Measurements from ENCODE around the gene DIP2C.

DIP2C gene

DNA sequence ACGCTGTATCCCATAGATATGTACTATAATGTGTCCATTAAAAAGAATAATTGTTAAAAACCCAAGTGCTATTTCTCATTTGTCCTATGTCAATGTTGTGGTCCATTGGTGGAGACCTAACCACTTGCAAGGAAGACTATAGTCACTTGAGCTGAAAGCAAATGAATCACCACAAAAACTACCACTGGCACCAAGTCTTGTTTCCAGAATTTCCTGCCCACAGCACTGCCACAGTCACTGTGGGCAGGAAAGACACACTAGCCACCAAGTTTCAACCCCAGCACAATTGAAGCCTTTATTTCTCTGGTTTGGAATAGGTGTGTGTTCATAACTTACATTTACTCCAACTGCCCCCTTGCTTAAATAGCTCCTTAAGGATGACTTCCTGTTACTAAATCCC lies 12.4 kb downstream of the DIP2C start:
- DNase-seq = no peak

DNA sequence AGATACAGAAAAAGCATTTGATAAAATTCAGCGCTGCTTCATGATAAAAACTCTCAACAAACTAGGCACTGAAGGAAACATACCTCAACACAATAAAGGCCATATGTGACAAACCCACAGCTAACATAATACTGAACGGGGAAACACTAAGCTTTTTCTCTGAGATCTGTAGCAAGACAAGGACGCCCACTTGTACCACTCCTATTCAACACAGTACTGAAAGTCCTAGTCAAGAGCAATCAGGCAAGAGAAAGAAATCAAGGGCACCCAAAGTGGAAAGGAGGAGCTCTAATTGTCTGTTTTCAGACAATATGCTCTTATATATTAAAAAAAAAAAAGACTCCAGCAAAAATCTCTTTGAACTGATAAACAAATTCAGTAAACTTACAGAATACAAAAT lies 13.3 kb downstream of the DIP2C start:
- DNase-seq = no peak

DNA sequence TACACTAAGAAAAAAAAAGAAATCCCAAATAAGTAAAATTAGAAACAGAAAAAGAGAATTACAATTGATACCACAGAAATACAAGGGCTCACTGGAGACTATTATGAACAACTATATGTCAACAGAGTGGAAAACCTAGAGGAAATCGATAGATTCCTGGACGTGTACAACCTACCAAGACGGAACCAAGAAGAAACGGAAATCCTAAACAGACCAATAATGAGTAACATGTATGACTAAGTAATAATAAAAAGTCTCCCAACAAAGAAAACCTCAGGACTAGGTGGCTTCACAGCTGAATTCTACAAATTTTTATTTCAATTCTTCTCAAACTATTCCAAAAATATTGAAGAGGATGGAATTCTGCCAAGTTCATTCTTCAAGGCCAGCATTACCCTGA lies 13.9 kb downstream of the DIP2C start:
- no peak for DNase-seq

DNA sequence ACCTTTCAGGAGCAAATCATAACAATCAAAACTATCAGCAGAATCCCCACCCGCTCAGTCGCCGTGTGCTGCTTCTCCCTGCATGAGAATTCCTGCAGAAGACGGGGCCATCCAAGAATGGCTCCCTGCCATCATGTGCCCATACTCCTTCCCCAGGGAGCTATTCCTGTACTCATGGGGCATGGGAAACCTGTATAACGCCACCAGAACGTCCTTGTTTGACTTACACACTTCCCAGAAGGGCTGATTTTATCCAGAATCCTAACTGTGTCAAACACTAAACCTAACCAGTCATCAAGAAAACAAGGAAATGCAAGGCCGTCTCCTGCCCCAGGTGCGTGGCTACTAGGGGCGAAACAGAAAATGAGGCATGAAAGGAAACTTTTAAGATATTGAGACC lies 16.0 kb downstream of the DIP2C start:
- no peak for DNase-seq

DNA sequence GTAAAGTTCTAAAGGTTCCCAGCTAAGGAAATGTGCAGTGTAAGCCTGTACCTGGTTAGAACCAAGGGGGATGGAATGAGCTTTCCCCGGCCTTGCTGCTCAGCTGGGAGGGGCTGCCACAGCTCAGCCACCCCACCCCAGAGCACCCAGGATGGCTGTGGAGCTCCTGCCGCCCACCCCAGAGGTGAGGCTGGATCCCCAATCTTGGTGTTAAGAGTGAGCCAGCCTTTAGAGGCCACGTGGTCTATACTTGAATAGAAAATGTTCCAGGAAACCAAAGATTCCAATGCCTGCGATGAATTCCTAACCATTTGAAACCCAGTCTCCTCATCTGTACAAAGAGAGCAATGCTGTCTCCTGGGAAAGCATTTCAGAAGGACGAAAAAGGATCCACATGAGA lies 16.5 kb downstream of the DIP2C start:
- DNase-seq = no peak

DNA sequence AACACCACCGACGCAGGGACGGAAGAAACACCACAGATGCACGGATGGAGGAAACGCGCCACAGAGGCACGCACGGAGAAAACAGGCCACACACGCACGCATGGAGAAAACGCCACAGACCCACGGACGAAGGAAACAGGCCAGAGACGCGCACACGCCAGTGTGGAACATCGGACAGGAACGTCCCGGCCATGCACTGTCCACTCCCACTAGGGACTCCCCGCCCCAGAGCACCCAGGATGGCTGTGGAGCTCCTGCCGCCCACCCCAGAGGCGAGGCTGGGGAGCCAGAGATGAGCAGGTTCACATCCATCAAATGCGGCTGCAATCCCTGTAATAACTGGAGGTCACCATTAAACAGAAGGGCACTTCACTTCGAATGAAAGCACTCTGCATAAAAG lies 17.3 kb downstream of the DIP2C start:
- no peak for DNase-seq

DNA sequence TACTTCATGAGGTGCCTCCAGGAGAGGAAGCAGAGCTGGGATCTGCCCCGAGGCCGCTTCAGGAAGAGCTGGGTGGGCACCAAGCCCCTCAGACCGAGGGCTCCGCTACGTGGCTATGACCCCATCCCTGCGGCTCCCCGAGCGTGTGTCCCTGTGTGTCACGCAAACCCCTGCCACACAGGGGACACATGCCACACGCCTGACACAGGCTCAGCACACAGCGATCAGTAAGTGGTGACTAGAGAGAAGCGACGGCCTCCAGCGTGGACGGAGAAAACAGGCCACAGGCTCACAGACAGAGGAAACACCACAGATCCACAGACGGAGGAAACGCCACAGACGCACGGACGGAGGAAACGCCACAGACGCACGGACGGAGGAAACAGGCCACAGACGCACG lies 18.5 kb downstream of the DIP2C start:
- DNase-seq = no peak

DNA sequence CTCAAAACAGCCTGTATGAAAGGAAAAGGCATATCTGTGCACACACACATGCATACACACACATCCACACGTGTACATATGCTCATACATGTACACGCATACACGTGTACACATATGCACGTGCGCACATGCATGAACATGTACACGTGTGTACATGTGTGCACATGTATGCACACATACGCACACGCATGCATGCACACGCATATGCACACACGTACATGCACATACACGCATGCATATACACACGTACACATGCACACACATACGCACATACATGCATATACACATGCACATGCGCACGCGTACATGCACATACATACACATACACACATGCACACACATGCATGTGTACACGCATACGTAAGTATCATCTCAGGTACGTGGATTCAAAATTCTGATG lies 19.4 kb downstream of the DIP2C start:
- no peak for DNase-seq

DNA sequence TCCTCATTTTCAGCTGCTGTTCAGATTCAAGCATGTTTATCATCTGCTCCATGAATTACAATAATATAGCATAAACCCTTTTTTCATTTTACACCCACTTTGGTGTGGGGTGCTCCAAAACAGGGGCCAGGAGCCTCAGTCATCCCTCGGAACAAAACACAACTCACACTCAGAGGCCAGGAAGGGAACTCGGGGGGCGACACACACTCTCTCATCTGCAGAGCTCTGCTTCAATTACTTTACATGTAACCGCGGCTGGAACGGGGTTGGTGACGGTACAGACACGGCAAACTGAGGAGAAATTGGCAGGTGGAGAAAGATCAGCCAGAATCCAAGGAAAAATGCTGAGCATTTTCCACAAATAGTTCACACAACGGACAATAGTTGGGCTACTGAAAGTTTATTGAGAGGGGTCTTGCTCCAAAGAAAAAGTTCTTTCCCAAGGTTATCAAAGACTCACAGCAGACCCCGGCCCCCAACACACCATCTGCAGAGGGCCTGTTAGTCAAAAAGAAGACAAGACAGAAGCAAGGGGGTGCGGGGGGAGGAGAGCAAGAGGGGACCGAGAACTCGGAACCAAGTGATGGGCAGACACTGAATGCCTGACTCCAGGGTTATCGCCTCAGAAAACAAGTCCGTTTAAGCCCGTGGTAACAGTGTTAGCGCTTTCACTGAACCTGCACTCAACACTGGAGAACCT lies 20.5 kb downstream of the DIP2C start:
- no peak for DNase-seq

DNA sequence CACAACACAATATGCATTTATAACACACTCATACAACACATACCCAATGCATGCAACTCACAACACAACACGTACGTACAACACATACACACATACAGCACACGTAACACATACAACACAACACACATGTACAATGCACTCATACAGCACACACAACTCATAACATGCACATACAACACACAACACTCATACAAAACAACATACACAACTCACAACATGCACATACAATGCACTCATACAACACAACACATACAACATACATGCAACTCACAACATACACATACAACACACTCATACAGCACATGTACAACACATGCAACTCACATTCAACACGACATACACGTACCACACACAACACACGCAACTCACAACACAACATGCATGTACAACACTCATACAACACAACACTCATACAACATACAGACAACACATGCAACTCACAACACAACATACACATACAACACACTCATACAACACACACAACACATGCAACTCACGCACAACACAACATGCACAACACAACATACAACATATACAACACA lies 21.8 kb downstream of the DIP2C start:
- DNase-seq = no peak

DNA sequence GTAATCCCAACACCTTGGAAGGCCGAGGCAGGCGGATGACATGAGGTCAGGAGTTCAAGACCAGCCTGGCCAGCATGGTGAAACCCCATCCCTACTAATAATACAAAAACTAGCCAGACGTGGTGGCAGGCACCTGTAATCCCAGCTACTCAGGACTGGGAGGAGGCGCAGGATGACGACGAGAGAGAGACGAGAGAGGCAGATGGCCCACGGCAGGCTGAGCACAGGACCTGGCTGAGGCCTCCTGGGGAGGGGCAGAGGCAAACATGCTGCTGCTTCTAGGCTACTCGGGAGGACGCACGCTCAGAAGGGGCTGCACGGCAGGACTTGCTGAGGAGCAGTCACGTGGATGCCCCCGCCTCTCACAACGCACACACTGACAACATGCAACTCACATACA lies 22.4 kb downstream of the DIP2C start:
- DNase-seq = no peak

DNA sequence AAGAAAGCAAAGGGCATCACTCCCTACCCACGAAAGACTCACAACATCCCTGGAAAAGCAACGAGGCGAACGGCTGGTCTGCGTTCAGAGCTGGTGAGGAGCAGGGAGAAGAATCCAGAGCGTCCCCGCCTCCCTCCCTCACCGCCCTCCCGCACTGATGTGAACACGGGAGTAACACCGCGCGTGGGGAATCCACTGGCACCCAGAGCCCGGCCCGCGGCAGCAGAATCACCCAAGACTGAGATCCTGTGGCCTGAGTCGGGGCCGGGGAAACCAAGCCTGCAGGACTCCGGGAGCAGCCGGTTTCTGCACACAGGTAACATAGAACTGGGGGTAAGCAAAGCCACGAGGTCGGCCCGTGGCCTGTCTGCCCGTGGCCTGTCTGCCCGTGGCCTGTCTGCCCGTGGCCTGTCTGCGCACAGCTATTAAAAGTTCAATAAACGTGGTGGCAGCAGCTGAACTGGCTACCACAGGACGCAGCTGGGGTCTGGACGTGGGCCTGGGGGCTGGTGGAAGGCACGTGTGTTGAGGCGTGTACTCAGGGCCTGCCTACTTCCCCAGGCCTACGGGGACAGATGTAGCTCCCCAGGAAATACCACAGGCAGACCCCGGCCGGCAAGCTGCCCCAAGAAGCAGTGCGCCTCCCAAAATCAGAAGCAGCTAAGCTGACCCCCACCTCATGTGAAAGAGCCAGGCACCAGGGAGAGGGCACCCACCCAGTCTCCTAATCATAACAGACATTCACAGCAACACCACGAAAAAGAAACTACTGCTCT lies 23.0 kb downstream of the DIP2C start:
- DNase-seq = no peak

DNA sequence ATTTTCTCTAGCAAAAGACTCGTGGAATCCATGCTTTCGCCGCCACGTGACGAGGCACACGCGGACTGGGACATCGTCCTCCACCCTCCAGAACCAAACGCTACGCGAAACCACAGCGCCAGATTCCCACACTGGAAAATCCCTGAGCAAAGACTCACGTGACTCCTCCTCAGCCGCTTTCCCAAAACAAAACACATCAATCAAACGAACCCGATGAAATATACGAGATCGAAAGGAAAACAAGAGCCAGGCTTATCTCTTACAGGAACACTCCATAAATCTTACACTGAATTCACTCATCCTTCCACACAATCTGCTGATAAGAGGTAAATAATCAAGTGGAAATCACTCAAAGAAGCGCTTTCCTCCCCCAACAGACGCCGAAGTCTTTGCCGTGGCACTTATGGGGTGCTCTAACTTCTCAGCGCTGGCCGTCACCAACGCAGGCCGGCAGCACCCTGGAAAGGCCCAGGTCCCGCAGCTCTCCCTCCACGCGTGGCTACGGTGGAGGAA lies 23.8 kb downstream of the DIP2C start:
- DNase-seq = no peak

DNA sequence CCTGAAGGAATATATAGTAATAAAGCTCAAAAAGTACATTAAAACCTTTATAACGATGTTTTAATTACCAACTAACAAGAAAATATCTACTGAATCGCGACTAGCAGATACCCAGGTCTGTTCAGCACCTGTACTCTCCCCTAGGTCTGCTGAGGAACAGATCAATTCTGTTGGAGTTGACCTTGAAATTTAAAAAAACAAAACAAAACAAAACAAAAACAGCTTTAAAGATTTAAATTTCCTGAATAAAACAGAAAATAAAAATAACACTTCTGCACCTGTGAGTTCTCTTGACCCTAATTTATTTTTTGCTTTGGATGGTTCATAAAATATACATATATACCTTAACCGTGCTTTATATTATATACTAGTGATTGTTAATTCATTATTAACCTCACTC lies 24.6 kb downstream of the DIP2C start:
- DNase-seq = no peak

DNA sequence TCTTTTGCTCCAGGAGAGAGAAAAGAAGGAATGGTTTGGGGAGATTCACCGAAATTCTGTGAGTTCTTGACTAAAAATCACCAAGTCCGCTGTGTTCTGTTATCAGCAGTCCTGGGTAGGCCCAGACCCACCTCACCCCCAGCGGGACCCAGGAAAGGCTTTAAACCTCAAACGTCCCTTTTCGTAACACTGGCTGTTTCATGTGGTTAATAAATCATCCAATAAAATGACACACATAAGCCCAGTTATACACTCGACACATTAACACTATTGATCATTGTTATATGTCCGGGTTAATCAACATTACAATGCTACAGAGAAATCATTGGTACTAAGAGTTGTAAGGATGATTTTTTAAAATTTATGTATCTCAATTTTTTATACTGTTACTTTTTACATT lies 25.2 kb downstream of the DIP2C start:
- no peak for DNase-seq

DNA sequence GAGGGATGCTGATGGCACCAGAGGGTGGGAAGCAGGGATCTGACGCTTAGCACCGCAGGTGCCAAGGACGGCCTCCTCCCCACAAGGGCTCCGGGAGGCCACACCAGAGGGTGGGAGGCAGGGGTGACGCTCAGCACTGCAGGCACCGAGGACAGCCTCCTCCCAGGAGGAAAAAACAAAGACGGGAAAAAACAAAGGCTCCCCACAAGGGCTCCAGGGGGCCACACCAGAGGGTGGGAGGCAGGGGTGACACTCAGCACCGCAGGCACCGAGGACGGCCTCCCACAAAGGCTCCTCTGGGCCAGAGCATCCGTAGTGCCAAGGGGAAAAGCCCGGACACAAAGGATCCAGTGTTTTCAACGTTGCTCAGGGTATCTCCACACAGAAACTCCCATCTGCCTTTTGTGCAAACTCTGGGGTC lies 25.6 kb downstream of the DIP2C start:
- DNase-seq = no peak

DNA sequence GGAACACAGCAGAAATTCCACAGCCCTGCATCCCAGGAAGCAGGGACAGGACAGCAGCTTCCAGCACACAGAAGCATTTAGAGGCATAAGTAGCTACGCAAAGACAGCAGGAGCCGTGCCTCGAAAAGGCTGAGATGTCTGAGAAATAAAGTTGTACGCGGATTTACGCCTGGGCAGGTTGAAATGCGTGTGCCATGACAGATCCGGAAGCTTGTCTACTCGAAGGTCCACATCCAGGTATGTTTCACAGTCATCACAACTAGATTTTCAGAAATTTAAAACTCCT lies 26.1 kb downstream of the DIP2C start:
- no peak for DNase-seq

DNA sequence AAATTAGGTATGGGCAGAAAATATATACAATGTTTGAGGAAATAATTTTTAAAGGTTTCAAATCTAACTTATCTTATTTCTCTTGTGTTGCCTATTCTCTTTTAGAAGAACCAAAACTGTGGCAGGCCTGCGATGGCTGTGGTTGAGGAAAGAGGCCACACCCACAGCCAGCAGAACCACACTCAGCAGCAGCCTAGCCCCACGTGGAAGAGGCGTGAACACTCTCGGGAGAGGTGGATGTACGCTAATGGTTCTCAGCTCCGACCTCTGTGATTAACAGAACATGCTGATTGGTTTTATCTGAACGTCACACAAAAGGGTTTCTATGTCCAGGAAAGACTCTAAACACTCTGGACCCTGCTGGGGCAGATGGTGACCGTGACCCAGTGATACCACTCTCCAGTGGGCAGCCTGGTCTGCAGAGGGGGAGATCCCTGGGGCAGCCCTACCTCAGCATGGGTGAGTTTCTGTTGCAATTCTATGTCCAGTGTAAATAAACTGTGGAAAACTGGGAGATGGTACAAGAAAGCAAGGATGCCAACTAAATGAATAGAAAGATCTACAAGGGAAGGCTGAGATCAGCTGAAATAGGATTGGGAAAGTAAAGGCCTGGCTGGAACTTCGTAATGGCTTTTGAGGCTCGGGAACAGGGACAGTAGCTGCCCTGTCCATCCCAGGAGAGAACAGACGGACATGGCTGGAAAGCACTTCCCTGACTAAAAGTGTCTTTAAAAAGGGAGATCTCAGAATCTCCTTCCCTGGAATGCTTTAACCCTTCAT lies 26.6 kb downstream of the DIP2C start:
- no peak for DNase-seq

DNA sequence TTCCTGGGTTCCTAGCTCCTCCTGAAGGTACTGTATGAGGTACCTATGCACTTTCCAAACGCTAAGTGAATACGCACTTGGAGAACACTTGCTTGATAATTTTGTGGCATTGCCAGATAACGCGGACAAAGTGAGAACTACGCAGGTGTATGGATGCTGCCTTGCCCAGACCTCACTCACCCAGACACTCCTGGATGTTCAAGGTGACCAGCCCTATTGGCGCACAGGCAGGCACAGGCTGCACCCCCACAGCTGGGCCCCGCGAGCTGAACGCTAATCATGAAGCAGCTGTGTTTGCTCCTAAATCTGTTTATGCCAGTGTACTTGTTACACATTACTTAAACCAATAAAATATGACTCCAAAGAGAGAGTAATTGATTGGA lies 27.3 kb downstream of the DIP2C start:
- peak; percentile 46 for DNase-seq

DNA sequence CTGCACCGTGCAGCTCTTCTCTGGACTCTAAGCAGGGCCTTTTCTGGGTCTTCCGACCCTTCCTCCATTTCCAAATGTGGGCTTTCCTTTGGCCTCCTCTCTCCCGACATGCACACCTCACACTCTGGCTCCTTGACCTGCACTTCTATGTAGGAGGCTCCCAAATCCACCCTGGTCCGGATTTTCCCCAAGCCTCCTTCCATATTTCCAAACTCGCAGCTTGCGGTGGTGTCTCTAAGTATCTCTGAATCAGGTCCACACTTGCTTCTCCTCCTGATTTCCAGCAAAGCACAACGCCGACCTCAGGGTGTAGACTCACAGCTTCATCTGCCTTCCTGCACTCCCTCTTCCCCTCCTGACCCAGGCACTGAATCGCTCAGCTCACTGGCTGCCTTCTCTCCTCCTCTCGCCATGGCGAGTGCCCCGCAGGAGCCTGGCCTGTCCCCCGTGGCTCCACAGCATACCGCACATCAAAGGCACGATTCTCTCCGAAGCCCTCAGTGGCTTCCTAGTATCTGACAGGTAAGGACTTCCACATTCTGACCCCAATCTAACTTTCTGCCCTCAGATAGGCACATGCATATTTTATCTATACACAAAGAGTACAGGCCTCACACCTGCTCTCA lies 27.8 kb downstream of the DIP2C start:
- DNase-seq = no peak

DNA sequence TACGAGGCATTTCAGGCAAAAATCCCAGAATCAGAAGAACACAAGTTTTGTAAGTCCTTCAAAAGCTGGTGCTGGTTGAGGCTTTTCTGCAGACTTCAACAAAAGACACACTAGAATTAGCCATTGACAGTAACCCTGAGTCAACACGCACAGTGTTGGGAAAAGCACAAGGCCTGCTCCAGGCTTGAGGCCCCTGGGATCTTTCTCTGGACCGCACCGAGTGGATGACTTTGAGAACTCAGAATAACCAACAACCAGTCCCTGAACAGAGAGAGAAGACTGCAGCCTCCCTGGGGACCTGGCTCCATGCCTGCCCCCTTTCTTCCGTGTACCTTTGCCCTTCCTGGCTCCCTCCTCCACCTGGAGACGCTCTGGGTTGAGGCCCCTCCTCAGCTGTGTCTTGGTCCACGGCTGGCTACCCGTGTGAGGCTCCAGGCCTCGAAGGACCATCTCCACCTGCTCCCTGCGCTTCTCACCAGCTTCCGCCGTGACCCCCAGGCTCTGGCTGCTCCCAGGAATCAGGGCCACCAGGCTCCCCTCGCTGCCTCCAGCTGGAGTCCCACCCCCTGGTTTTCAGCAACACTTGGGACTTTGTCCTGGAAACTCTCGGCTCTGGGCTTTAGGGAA lies 28.4 kb downstream of the DIP2C start:
- no peak for DNase-seq

DNA sequence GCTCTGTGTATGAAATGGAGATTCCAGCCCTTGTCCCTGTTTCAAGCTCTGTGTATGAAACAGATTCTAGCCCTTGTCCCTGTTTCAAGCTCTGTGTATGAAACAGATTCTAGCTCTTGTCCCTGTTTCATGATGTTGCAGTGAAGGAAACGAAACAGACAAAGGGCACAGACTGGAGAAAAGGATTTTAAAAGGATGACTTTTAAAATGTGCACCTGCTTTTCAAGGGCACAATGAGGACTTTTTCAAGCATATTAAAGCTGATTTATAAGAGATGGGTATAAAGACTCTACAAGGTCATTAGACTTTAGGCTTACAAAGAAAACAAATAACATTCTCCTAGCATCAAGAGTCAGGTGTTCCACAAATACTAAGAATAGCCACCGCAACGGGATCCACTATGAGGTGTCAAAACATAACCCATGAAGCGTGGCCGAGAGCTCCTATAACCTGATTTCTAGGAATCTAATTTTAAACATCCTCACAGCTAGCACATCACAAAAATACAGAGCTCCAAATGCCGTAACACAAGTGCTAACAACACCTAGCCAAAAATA lies 29.0 kb downstream of the DIP2C start:
- no peak for DNase-seq
